ENCODE results near the gene CAMK2G.

GRCh38 chr10:73887294-73888039, 13.1 kb upstream of the CAMK2G start:
- no peak for TF ChIP-seq POLR2A (IDR thresholded peaks at IDR 0.05)
- TF ChIP-seq CTCF (IDR thresholded peaks at IDR 0.05) = no peak

Measured in vagina (tissue), 2 donors.